SK-N-SH (cell line): ENCODE results near the gene MAPT. TPM values are rescaled to one million over a fixed set of nuclear protein-coding genes. Genes with fewer than 3 reads are reported as not detected.

Experiments
- CTCF ChIA-PET: fragments of 300-600, 350-600 bp; formaldehyde crosslinking; extraction: SDS; loops from one replicate; lab custom pipeline; 2021; lab: Yijun Ruan, JAX
- POLR2A ChIA-PET: fragments of 350-600 bp; sonication (Branson Sonifier 250); formaldehyde crosslinking; extraction: SDS; loops from one replicate; lab custom pipeline; 2020; ENCODE audit warnings: antibody characterized with exemption, inconsistent platforms; lab: Yijun Ruan, JAX
- DNase-seq: peaks from one replicate; pipeline ENCODE4 v3.0.0; 2012
- H2AFZ ChIP-seq: fragments of 200-600 bp; sonication (generic); 2 replicates; pipeline ENCODE4 v1.8.1; 2016; ENCODE audit warnings: antibody characterized with exemption, mild to moderate bottlenecking, low read depth
- H3F3A ChIP-seq: fragments of 200-600 bp; sonication (generic); replicated peaks from 2 replicates; pipeline ENCODE3; 2016; ENCODE audit warnings: antibody characterized with exemption, mild to moderate bottlenecking; ENCODE audit not compliant: insufficient read depth
- H3K27ac ChIP-seq, 2 experiments: fragments of 200-500 bp in 1 of 2; fragments of 200-600 bp in 1 of 2; sonication (Bioruptor generic) in 1 of 2; sonication (generic), shearing (Covaris generic) in 1 of 2; 2 replicates each; pipeline versions ENCODE4 v1.5.1 to v1.6.1; 2014 to 2016; ENCODE audit warnings: low read depth in 2 of 2, inconsistent platforms in 1 of 2, low read length in 1 of 2, mild to moderate bottlenecking in 1 of 2, mixed read lengths in 1 of 2
- H3K27me3 ChIP-seq: fragments of 200-600 bp; sonication (generic), shearing (Covaris generic); 2 replicates; pipeline ENCODE4 v1.6.1; 2016; ENCODE audit warnings: mixed run types; ENCODE audit not compliant: insufficient read depth
- H3K36me3 ChIP-seq, 2 experiments: fragments of 200-500 bp in 1 of 2; fragments of 200-600 bp in 1 of 2; sonication (Bioruptor generic) in 1 of 2; sonication (generic) in 1 of 2; replicated peaks in 1 of 2; 2 replicates each; pipeline versions ENCODE3 to v1.5.1; 2014 to 2016; ENCODE audit warnings: low read length in 1 of 2, mild to moderate bottlenecking in 1 of 2; ENCODE audit not compliant: insufficient read depth in 2 of 2, control insufficient read depth in 1 of 2
- H3K4me1 ChIP-seq, 2 experiments: fragments of 200-500 bp in 1 of 2; fragments of 200-600 bp in 1 of 2; sonication (Bioruptor generic) in 1 of 2; sonication (generic), shearing (Covaris generic) in 1 of 2; 2 replicates each; pipeline versions ENCODE4 v1.5.1 to v1.6.1; 2014 to 2016; ENCODE audit warnings: low read depth in 1 of 2, low read length in 1 of 2, mixed run types in 1 of 2; ENCODE audit not compliant: insufficient read depth in 2 of 2, control insufficient read depth in 1 of 2
- H3K4me2 ChIP-seq: fragments of 200-600 bp; sonication (generic), shearing (Covaris generic); 2 replicates; pipeline ENCODE4 v1.6.1; 2017; ENCODE audit warnings: mixed run types
- H3K4me3 ChIP-seq, 2 experiments: fragments of 200-500 bp in 1 of 2; fragments of 200-600 bp in 1 of 2; sonication (Bioruptor generic) in 1 of 2; sonication (generic), shearing (Covaris generic) in 1 of 2; 2 replicates each; pipeline versions ENCODE4 v1.5.1 to v1.8.1; 2014 to 2016; ENCODE audit warnings: low read depth in 2 of 2, inconsistent platforms in 1 of 2, low read length in 1 of 2, mild to moderate bottlenecking in 1 of 2, mixed read lengths in 1 of 2, moderate library complexity in 1 of 2
- H3K79me2 ChIP-seq: fragments of 200-600 bp; sonication (generic); 2 replicates; pipeline ENCODE4 v1.8.1; 2017; ENCODE audit warnings: mild to moderate bottlenecking; ENCODE audit not compliant: insufficient read depth
- H3K9ac ChIP-seq: fragments of 200-600 bp; sonication (generic); 2 replicates; pipeline ENCODE4 v1.6.1; 2017; ENCODE audit warnings: mixed run types
- H3K9me2 ChIP-seq: fragments of 200-600 bp; sonication (generic); 2 replicates; pipeline ENCODE4 v1.6.1; 2017; ENCODE audit warnings: mixed run types
- H3K9me3 ChIP-seq: fragments of 200-600 bp; sonication (generic); 2 replicates; pipeline ENCODE4 v1.6.1; 2017; ENCODE audit warnings: mixed run types, mild to moderate bottlenecking, moderate library complexity
- H4K20me1 ChIP-seq: fragments of 200-600 bp; sonication (generic); 2 replicates; pipeline ENCODE4 v1.6.1; 2017; ENCODE audit warnings: mild to moderate bottlenecking, mixed run types; ENCODE audit not compliant: insufficient read depth
- ELF1 ChIP-seq: IDR thresholded peaks from 2 replicates; pipeline ENCODE4 v1.4.0; 2012
- EP300 ChIP-seq, 2 experiments: IDR thresholded peaks; 2 replicates each; pipeline versions ENCODE4 v1.4.0 to v1.6.1; 2012; ENCODE audit warnings: borderline replicate concordance in 1 of 2, low read depth in 1 of 2, low read length in 1 of 2
- FOXJ3 ChIP-seq: sonication (generic); formaldehyde crosslinking; IDR thresholded peaks from 2 replicates; pipeline ENCODE4 v1.5.1; 2020; ENCODE audit warnings: mild to moderate bottlenecking, missing genetic modification reagents
- RXRA ChIP-seq: IDR thresholded peaks from 2 replicates; pipeline ENCODE4 v1.4.0; 2012; ENCODE audit warnings: low read depth, mild to moderate bottlenecking, borderline replicate concordance
- SIN3A ChIP-seq: IDR thresholded peaks from 2 replicates; pipeline ENCODE4 v1.6.1; 2012; ENCODE audit warnings: low read depth, mild to moderate bottlenecking, low read length, moderate library complexity, borderline replicate concordance
- TAF1 ChIP-seq: IDR thresholded peaks from 2 replicates; pipeline ENCODE4 v1.6.1; 2012; ENCODE audit warnings: low read depth, mild to moderate bottlenecking, low read length, moderate library complexity, borderline replicate concordance
- TEAD4 ChIP-seq: IDR thresholded peaks from 2 replicates; pipeline ENCODE4 v1.4.0; 2012; ENCODE audit warnings: mild to moderate bottlenecking, borderline replicate concordance; ENCODE audit not compliant: insufficient read depth
- WGBS: methylation state at CpG from one replicate; pipeline ENCODE4 v1.1.6; 2017; ENCODE audit warnings: low lambda C conversion rate; 5-methylcytosine and 5-hydroxymethylcytosine counted together
- polyA plus RNA-seq, 3 experiments: library from polyadenylated mRNA; depleted of rRNA; stranded (reverse); fragments of >200 nt; gene quantifications; 2 replicates each; pipeline ENCODE4 v1.2.3, GENCODE V29; 2012
- TF ChIP-seq, protein P1 (sequence below): IDR thresholded peaks from 2 replicates; pipeline ENCODE4 v1.4.0; 2012; ENCODE audit warnings: low read depth, borderline replicate concordance
- TF ChIP-seq, protein P2 (sequence below): IDR thresholded peaks from 2 replicates; pipeline ENCODE4; 2012

MAPT gene
- polyA plus RNA-seq, 1 of the 3 experiments (the other 2 are of a cell fraction) = 0.74 TPM

DNA sequence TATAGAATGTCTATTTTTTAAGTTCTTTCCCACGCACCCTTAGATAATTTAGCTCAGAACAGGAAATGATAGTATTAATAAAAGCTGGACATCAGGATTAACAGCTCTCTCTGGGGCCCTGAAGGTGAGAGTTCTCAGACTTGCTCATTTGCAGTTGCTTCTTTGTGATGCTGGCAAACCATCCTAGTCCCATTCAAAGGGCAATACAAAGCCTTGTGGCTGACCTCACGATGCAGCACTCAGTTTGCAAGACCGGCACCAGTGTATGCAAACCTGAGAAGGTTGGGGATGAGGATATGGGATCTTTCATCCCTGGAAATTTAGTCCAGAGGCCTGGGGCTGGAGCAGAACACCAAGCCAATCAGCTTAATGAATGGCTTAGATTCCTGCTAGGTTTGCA, 134.0 kb downstream of the MAPT start:
- ChIA-PET POLR2A (interaction anchor here (1.3 to 2.1 kb wide), 2 partner anchors 10 to 165 kb away, joined by 4 to 6 read pairs; partner anchors contain the start of gene KANSL1), CTCF (interaction anchor here (0.8 to 6.9 kb wide), 7 partner anchors 9 to 814 kb away, joined by 3 to 50 read pairs (median 5); partner anchors contain the start of gene KANSL1)
- Histone ChIP-seq H3K4me2 (no peak overlapping the region), H3K79me2 (no peaks in the 10 kb centered on the region), H2AFZ (no peak overlapping the region), H3K9me3 (no peaks in the 10 kb centered on the region), H3K27ac (no peak overlapping the region; a peak in 1 of 4 replicates), H3K36me3 (peaks cover 54 to 89% of the 10 kb centered on the region in 2 experiments), H3K4me3 (no peak overlapping the region), H3K9ac (no peak overlapping the region), H3F3A (peaks cover 11% of the 10 kb centered on the region), H4K20me1 (peaks cover 4% of the 10 kb centered on the region), H3K4me1 (peaks cover 0 to 14% of the 10 kb centered on the region in 2 experiments; a peak in 1 of 4 replicates), H3K27me3 (no peaks in the 10 kb centered on the region), H3K9me2 (no peaks in the 10 kb centered on the region)
- 100% methylated on average over 3 of the region's 3 CpGs for WGBS
- no peak for DNase-seq
- TF ChIP-seq ELF1 (no peak), EP300 (IDR thresholded peaks at IDR 0.05; ENCODE audit: borderline replicate concordance in 1 of 2, low read depth in 1 of 2, low read length in 1 of 2) (no peak), TAF1 (no peak), SIN3A (no peak), RXRA (no peak), TEAD4 (no peak), FOXJ3 (no peak)
- TF ChIP-seq, protein P1, sequence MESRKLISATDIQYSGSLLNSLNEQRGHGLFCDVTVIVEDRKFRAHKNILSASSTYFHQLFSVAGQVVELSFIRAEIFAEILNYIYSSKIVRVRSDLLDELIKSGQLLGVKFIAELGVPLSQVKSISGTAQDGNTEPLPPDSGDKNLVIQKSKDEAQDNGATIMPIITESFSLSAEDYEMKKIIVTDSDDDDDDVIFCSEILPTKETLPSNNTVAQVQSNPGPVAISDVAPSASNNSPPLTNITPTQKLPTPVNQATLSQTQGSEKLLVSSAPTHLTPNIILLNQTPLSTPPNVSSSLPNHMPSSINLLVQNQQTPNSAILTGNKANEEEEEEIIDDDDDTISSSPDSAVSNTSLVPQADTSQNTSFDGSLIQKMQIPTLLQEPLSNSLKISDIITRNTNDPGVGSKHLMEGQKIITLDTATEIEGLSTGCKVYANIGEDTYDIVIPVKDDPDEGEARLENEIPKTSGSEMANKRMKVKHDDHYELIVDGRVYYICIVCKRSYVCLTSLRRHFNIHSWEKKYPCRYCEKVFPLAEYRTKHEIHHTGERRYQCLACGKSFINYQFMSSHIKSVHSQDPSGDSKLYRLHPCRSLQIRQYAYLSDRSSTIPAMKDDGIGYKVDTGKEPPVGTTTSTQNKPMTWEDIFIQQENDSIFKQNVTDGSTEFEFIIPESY = no peak
- TF ChIP-seq, protein P2, sequence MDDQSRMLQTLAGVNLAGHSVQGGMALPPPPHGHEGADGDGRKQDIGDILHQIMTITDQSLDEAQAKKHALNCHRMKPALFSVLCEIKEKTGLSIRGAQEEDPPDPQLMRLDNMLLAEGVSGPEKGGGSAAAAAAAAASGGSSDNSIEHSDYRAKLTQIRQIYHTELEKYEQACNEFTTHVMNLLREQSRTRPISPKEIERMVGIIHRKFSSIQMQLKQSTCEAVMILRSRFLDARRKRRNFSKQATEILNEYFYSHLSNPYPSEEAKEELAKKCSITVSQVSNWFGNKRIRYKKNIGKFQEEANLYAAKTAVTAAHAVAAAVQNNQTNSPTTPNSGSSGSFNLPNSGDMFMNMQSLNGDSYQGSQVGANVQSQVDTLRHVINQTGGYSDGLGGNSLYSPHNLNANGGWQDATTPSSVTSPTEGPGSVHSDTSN = no peak

DNA sequence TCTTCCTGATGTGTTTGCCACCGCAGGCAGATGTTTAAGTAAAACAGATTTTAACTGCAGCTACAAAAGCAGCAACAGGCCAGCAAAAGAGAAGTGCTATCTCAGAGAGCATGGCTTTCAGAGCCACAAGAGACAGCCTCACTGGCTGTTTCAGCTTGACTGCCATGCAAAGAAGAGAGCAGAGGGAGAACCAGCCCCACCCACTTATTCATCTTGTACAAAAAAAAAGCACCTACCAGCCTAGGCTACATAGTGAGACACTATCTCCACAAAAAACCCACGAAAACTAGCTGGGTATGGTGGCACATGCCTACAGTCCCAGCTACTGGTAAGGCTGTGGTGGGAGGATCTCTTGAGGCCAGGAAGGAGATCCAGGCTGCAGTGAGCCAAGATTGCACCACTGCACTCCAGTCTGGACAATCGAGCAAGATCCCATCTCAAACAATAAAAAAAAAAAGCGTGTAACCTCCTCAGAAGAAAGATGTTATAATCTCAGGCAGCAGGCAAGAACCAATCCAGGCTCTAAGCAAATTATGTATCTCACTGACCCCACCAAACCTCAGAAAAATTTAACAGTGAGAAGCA, 134.7 kb downstream of the MAPT start:
- DNase-seq = no peak
- Histone ChIP-seq H3K4me1 (peaks cover 0 to 14% of the 10 kb centered on the region in 2 experiments; a peak in 1 of 4 replicates), H3K9ac (no peak overlapping the region), H3F3A (peaks cover 11% of the 10 kb centered on the region), H3K9me3 (no peaks in the 10 kb centered on the region), H3K4me3 (no peak overlapping the region), H3K36me3 (peaks cover 61 to 93% of the 10 kb centered on the region in 2 experiments), H3K27ac (no peak overlapping the region), H4K20me1 (peaks cover 4% of the 10 kb centered on the region), H3K9me2 (no peaks in the 10 kb centered on the region), H3K4me2 (no peak overlapping the region), H2AFZ (no peak overlapping the region), H3K79me2 (no peaks in the 10 kb centered on the region), H3K27me3 (no peaks in the 10 kb centered on the region)
- POLR2A ChIA-PET = interaction anchor here (2.1 kb wide), 1 partner anchor 164 kb away, joined by 6 read pairs; the partner anchor contains the start of gene KANSL1
- TF ChIP-seq ELF1 = no peak
- CTCF ChIA-PET = interaction anchor here (0.6 to 6.9 kb wide), 9 partner anchors 8 to 912 kb away, joined by 3 to 50 read pairs (median 5); partner anchors contain the start of gene KANSL1
- WGBS = 95% methylated on average over 4 of the region's 4 CpGs
